ENCODE measurements around the gene OSBPL10.

GRCh38 chr3:31629054-31629453, 352.0 kb downstream of the OSBPL10 start:
- no peak for TF ChIP-seq CTCF (IDR thresholded peaks at IDR 0.05; ENCODE audit: control extremely low read depth in 1 of 3, insufficient read depth in 1 of 3, low read depth in 1 of 3, low read length in 3 of 3)
- TF ChIP-seq SAP30 (IDR thresholded peaks at IDR 0.05; ENCODE audit: insufficient read depth, insufficient replicate concordance, low read length), result no peak
- TF ChIP-seq ATF3 (IDR thresholded peaks at IDR 0.05; ENCODE audit: insufficient read depth, low read depth, low read length), result no peak
- no peak for TF ChIP-seq NANOG (IDR thresholded peaks at IDR 0.05; ENCODE audit: insufficient read depth, low read depth, low read length, poor library complexity, severe bottlenecking)
- TF ChIP-seq EP300 (IDR thresholded peaks at IDR 0.05; ENCODE audit: borderline replicate concordance in 1 of 2, low read depth in 2 of 2, low read length in 2 of 2), result no peak
- TF ChIP-seq POLR2AphosphoS5 (IDR thresholded peaks at IDR 0.05; ENCODE audit: low read depth, low read length), result no peak
- no peak for TF ChIP-seq POLR2A (IDR thresholded peaks at IDR 0.05; ENCODE audit: control extremely low read depth in 1 of 2, low read depth in 2 of 2, low read length in 2 of 2)
